A549 (cell line): ENCODE data around the gene MAP3K2. TPM values are rescaled to one million over a fixed set of nuclear protein-coding genes. Genes with fewer than 3 reads are reported as not detected.
A peak's percentile ranks its signal among the peaks of the same experiment; 100 is the strongest.

Experiments
- ATAC-seq, 2 experiments: fragments of 200-7000 bp in 1 of 2; fragments of >200 bp in 1 of 2; cut with Nextera tagmentation in 1 of 2; cut with Tn5 transposase in 1 of 2; 3 replicates each; pipeline versions ENCODE4 v1.8.0 to v1.9.1; 2018 to 2020; ENCODE audit warnings: mild to moderate bottlenecking in 1 of 2, moderate library complexity in 1 of 2
- CTCF ChIA-PET: fragments of 300-600 bp; sonication (Branson Sonifier 250); formaldehyde crosslinking; extraction: SDS; loops from one replicate; lab custom pipeline; 2021; ENCODE audit warnings: antibody characterized with exemption, inconsistent platforms; lab: Yijun Ruan, JAX
- POLR2A ChIA-PET: fragments of 350-600 bp; formaldehyde crosslinking; extraction: SDS; loops from one replicate; lab custom pipeline; 2021; ENCODE audit warnings: antibody characterized with exemption, inconsistent platforms; lab: Yijun Ruan, JAX
- DNase-seq, 2 experiments: peaks; one replicate each; pipeline versions ENCODE4 v3.0.0 to v3.0.0-alpha.2; 2011 to 2016; ENCODE audit warnings: low read depth in 1 of 2, low spot score in 1 of 2
- FAIRE-seq: peaks from 2 replicates; lab custom pipeline; 2011; peaks lifted over from hg19 to GRCh38; lab: Jason Lieb, UNC
- H3K27ac ChIP-seq, 2 experiments: fragments of >200 bp; sonication (Bioruptor Twin); formaldehyde crosslinking; 3 replicates each; pipeline ENCODE4 v1.5.1; 2016 to 2017
- H3K4me1 ChIP-seq: fragments of >200 bp; sonication (Bioruptor Twin); formaldehyde crosslinking; 3 replicates; pipeline ENCODE4 v1.6.1; 2016
- H3K4me2 ChIP-seq: fragments of >200 bp; sonication (Bioruptor Twin); formaldehyde crosslinking; 3 replicates; pipeline ENCODE4 v1.6.1; 2016
- H3K4me3 ChIP-seq: fragments of >200 bp; sonication (Bioruptor Twin); formaldehyde crosslinking; 3 replicates; pipeline ENCODE4 v1.5.1; 2016
- H3K9me3 ChIP-seq: fragments of >200 bp; sonication (Bioruptor Twin); formaldehyde crosslinking; 3 replicates; pipeline ENCODE4 v1.6.1; 2016
- BCL3 ChIP-seq: fragments of >200 bp; sonication (Bioruptor Twin); formaldehyde crosslinking; IDR thresholded peaks from 3 replicates; pipeline ENCODE4 v1.6.1; 2016
- CBX8 ChIP-seq: fragments of 200-600 bp; sonication (generic); IDR thresholded peaks from 2 replicates; pipeline ENCODE4 v1.6.1; 2016
- CTCF ChIP-seq: fragments of >200 bp; sonication (Bioruptor Twin); formaldehyde crosslinking; IDR thresholded peaks from 3 replicates; pipeline ENCODE4 v1.5.1; 2016
- E2F6 ChIP-seq: IDR thresholded peaks from 2 replicates; pipeline ENCODE4 v1.6.1; 2012; ENCODE audit warnings: low read depth, borderline replicate concordance
- EHMT2 ChIP-seq: fragments of 200-600 bp; sonication (generic); IDR thresholded peaks from 2 replicates; pipeline ENCODE4 v1.6.1; 2016; ENCODE audit warnings: antibody characterized with exemption, low read depth, mild to moderate bottlenecking, moderate library complexity
- ELK1 ChIP-seq: fragments of 150-350 bp; IDR thresholded peaks from 2 replicates; pipeline ENCODE4 v1.6.1; 2014; ENCODE audit warnings: low read depth, mild to moderate bottlenecking, low read length
- EP300 ChIP-seq, 2 experiments: fragments of >200 bp; sonication (Bioruptor Twin); formaldehyde crosslinking; IDR thresholded peaks; 2 replicates in 1 of 2; 3 replicates in 1 of 2; pipeline ENCODE4 v1.6.1; 2016 to 2017
- FOSB ChIP-seq: fragments of 250-450 bp; sonication (Bioruptor Pico); IDR thresholded peaks from 2 replicates; pipeline ENCODE4 v1.5.0; 2020; ENCODE audit warnings: mild to moderate bottlenecking, moderate library complexity
- GATA3 ChIP-seq: IDR thresholded peaks from 2 replicates; pipeline ENCODE4 v1.6.1; 2012; ENCODE audit warnings: borderline replicate concordance
- HES2 ChIP-seq: fragments of >200 bp; sonication (Bioruptor Twin); formaldehyde crosslinking; IDR thresholded peaks from 2 replicates; pipeline ENCODE4 v1.6.1; 2016
- HMGXB4 ChIP-seq: fragments of 250-450 bp; sonication (Bioruptor Pico); IDR thresholded peaks from 2 replicates; pipeline ENCODE4 v1.5.0; 2021; ENCODE audit warnings: mild to moderate bottlenecking, moderate library complexity, borderline replicate concordance
- HOXA7 ChIP-seq: fragments of 250-450 bp; sonication (Bioruptor Pico); IDR thresholded peaks from 2 replicates; pipeline ENCODE4 v1.5.0; 2020; ENCODE audit warnings: mild to moderate bottlenecking, moderate library complexity
- HOXB5 ChIP-seq: fragments of 250-450 bp; sonication (Bioruptor Pico); IDR thresholded peaks from 2 replicates; pipeline ENCODE4 v1.5.0; 2020; ENCODE audit warnings: mild to moderate bottlenecking, moderate library complexity
- KDM5A ChIP-seq: fragments of 200-600 bp; sonication (generic); IDR thresholded peaks from 2 replicates; pipeline ENCODE4 v1.6.1; 2016; ENCODE audit warnings: antibody characterized with exemption, mild to moderate bottlenecking
- MAFK ChIP-seq: fragments of 450-650 bp; IDR thresholded peaks from 2 replicates; pipeline ENCODE4 v1.6.1; 2014; ENCODE audit not compliant: partially characterized antibody
- PBX3 ChIP-seq: IDR thresholded peaks from 2 replicates; pipeline ENCODE4 v1.6.1; 2012
- PHF8 ChIP-seq: fragments of 200-600 bp; sonication (generic); IDR thresholded peaks from 2 replicates; pipeline ENCODE4 v1.6.1; 2016; ENCODE audit warnings: low read depth, mild to moderate bottlenecking, antibody characterized with exemption, moderate library complexity, borderline replicate concordance
- RCOR1 ChIP-seq: fragments of 150-350 bp; IDR thresholded peaks from 2 replicates; pipeline ENCODE4 v1.6.1; 2014; ENCODE audit warnings: antibody characterized with exemption, low read length, low read depth
- RFX5 ChIP-seq: fragments of 450-650 bp; IDR thresholded peaks from 2 replicates; pipeline ENCODE4 v1.7.1; 2014; ENCODE audit warnings: antibody characterized with exemption, mild to moderate bottlenecking, moderate library complexity
- RNF2 ChIP-seq: fragments of 200-600 bp; sonication (generic); IDR thresholded peaks from 2 replicates; pipeline ENCODE4 v1.6.1; 2016; ENCODE audit warnings: low read depth, mild to moderate bottlenecking, antibody characterized with exemption, moderate library complexity, borderline replicate concordance
- SMC3 ChIP-seq: fragments of >200 bp; sonication (Bioruptor Twin); formaldehyde crosslinking; IDR thresholded peaks from 3 replicates; pipeline ENCODE4 v1.6.1; 2018; ENCODE audit warnings: inconsistent platforms
- TFCP2L1 ChIP-seq: fragments of 250-450 bp; sonication (Bioruptor Pico); IDR thresholded peaks from 2 replicates; pipeline ENCODE4 v1.5.0; 2021; ENCODE audit warnings: mild to moderate bottlenecking
- TP53 ChIP-seq: fragments of 250-450 bp; sonication (Bioruptor Pico); IDR thresholded peaks from 2 replicates; pipeline ENCODE4 v1.5.0; 2021; ENCODE audit warnings: mild to moderate bottlenecking, moderate library complexity
- ZSCAN20 ChIP-seq: fragments of 250-450 bp; sonication (Bioruptor Pico); IDR thresholded peaks from 2 replicates; pipeline ENCODE4 v1.8.0; 2022; ENCODE audit warnings: mild to moderate bottlenecking, moderate library complexity
- WGBS: methylation state at CpG from one replicate; pipeline ENCODE4 v1.1.6; 2017; ENCODE audit errors: missing lambda C conversion rate; 5-methylcytosine and 5-hydroxymethylcytosine counted together
- polyA plus RNA-seq, 4 experiments: library from polyadenylated mRNA; depleted of rRNA in 3 of 4; stranded (reverse); fragments of >200 nt; fragmentation: RNase III in 1 of 4; extraction: RNeasy Plus Mini Kit Qiagen cat#74134 plus additional on column Dnase treatment in 1 of 4; gene quantifications; 2 replicates in 3 of 4; 3 replicates in 1 of 4; pipeline ENCODE4 v1.2.3, GENCODE V29; 2011 to 2017

MAP3K2 gene
- polyA plus RNA-seq, 2 of the 4 experiments (the other 2 are of a cell fraction), result 12.3 to 29.7 TPM

GRCh38 chr2:127388423-127389164 lies 819 bp upstream of the MAP3K2 start:
- ATAC-seq (peak in 1 of 2 experiments; percentile 3; a peak in 3 of 6 replicates), DNase-seq (no peak), FAIRE-seq (no peak)
- POLR2A ChIA-PET, result interaction anchor here (0.5 to 1.7 kb wide), 4 partner anchors 10 to 336 kb away, joined by 4 to 7 read pairs (median 4); no protein-coding TSS in a partner anchor
- Histone ChIP-seq H3K4me2 (peak overlapping the region; percentile 90), H3K4me3 (peak overlapping the region; percentile 38), H3K27ac (peak overlapping the region; percentile 82 to 99), H3K9me3 (peaks cover 3% of the 10 kb centered on the region; the same call in 2 of the 3 replicates), H3K4me1 (peaks cover 45% of the 10 kb centered on the region)
- CTCF ChIA-PET, result interaction anchor here (0.8 to 2.1 kb wide), 3 partner anchors 18 to 64 kb away, joined by 4 to 10 read pairs (median 4); no protein-coding TSS in a partner anchor
- 61% methylated on average over 8 of the region's 8 CpGs for WGBS
- TF ChIP-seq CBX8 (no peak), HOXA7 (CRISPR knock-in tag) (0 out of 2 replicates have a peak, but pooled peaks have one; percentile 10)

- ChIA-PET CTCF (interaction anchor here (0.6 to 2.0 kb wide), 3 partner anchors 17 to 285 kb away, joined by 3 to 5 read pairs (median 4); no protein-coding TSS in a partner anchor), POLR2A (no interaction called here)
- 0 out of 3 replicates have a peak, but pooled peaks have one; percentile 42 for TF ChIP-seq BCL3
- no peak for TF ChIP-seq EHMT2
- TF ChIP-seq TP53, result no peak
- TF ChIP-seq ELK1, result no peak
- TF ChIP-seq E2F6, result no peak
- no peak for TF ChIP-seq CTCF
- no peak for TF ChIP-seq FOSB (CRISPR knock-in tag)
- TF ChIP-seq HES2, result no peak
- TF ChIP-seq PBX3, result no peak
- no peak for TF ChIP-seq PHF8
- no peak for TF ChIP-seq TFCP2L1 (CRISPR knock-in tag)
- TF ChIP-seq KDM5A, result no peak
- TF ChIP-seq RFX5, result no peak
- TF ChIP-seq RNF2, result no peak
- TF ChIP-seq RCOR1, result no peak
- TF ChIP-seq MAFK, result peak; percentile 10
- no peak for TF ChIP-seq HMGXB4
- TF ChIP-seq SMC3, result peak; percentile 30; the same call in 2 of the 3 replicates
- TF ChIP-seq GATA3, result peak; percentile 53
- TF ChIP-seq ZSCAN20 (CRISPR knock-in tag), result no peak
- TF ChIP-seq EP300 (IDR thresholded peaks at IDR 0.05), result no peak
- no peak for TF ChIP-seq HOXB5 (CRISPR knock-in tag)
These were observed 766 bp downstream of the MAP3K2 start for GRCh38 chr2:127386764-127387654.

More at GRCh38 chr2:127386764-127387654, 766 bp downstream of the MAP3K2 start:
- H3K9me3 ChIP-seq, result no peaks in the 10 kb centered on the region
- H3K4me1 ChIP-seq, result peaks cover 46% of the 10 kb centered on the region
- no peak for FAIRE-seq
- H3K4me3 ChIP-seq, result peak overlapping the region; percentile 78
- peak; percentile 38 to 93 for DNase-seq
- ATAC-seq, result peak; percentile 85 to 89
- WGBS, result under 1% methylated on average over 17 of the region's 58 CpGs
- peak overlapping the region; percentile 86 for H3K4me2 ChIP-seq
- peak overlapping the region; percentile 93 to 99 for H3K27ac ChIP-seq
